Stimulated activated CD4-positive, alpha-beta T cell treated with anti-CD3 and anti-CD28 coated beads, Interleukin-4, amount 100 ng/mL, for 24 hours (primary cell): Measurements from ENCODE around the gene RYK.
"Not testable (repeated sequence)": the region's sequence is repeated elsewhere in the genome, so short reads cannot be mapped to it uniquely, and the experiment has no call there.

Experiments used
- DNase-seq: peaks from one replicate; pipeline ENCODE4 v3.0.0-alpha.2; 2020

RYK gene

DNA sequence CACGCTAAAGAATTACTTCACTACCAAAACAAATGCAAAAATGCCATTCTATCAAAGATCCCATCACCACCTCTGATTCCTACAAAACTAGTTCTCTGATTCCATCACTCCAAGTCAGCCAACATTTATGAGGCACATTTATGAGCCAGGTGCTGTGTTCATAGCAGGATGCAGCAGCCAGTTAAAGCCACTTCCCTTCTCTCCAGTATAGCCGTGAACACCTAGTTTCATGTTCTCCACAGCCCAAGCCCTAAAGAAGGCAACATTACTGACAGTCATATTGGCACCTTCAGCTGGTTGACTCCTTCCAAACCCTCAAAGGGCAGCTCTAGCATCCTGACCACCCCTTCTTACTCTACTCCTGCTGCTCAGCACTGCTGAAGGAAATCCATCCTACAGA is 36.4 kb downstream of the RYK start:
- no peak for DNase-seq

DNA sequence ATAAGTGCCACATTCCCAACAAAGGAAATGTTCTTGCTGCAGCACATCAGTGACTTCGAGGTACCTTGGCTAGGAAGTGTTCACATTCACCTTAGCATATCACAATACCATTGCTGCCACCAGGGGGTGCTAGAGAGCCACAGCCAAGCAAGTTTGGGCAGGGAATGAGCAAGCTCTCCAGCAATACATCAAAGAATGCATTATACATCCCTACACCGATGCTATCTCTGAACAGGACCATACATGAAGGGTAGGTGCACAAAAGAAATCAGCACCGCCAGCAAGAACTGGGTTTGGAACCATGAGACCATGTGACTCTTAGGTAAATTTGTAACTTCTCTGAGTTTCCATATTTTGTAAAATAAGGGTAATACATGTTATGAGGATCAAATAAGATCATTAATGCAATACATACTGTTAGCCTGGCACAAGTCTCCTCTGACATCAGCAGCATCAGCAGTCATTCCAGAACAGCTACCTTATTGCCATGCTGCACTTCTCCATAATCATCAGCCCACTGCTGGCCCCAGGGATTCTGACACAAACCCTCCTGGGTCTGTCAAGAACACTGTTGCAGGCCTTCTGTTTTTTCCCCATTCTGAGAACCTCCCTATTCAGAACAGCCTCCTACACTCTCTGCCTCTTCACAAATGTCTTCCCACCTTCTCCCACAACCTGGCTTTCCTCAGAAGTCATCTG is 37.5 kb downstream of the RYK start:
- DNase-seq, result peak; percentile 93

DNA sequence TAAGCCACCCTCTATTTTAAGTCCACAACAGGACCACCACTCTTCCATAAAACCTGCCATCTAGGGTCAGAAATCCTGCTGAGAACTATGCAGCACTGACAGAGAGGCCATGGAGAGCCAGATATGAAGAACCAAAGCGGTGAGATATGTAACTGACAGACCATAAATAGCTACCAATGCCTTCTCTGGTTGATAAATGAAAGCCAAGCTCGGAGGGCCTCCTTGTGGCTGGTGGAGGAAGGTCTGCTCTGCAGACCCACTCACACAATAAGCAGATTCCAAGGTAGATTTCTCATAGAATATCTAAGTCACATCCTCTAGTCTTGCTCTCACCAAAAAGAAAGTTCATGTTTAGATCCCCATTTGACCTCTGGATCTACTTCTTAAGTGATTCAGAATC is 38.9 kb downstream of the RYK start:
- no peak for DNase-seq

DNA sequence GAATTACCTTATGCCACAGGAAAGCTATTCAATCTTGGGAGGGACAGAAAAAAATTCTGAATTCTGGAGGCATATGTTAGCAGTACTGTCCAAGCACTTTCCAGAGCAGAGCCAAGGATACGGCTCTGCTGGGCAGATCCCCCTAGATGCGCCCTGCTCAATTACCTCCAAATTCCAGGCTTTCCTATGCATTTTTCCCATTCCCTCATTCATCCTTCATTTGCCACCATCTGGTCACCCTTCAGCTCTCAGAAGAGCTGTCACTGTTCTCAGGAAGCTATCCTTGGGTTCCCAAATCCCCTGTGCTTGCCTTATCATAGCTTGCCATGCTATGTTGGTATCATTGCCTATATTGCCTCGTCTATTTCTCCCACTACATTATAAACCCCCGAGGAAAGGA is 45.2 kb downstream of the RYK start:
- no peak for DNase-seq

DNA sequence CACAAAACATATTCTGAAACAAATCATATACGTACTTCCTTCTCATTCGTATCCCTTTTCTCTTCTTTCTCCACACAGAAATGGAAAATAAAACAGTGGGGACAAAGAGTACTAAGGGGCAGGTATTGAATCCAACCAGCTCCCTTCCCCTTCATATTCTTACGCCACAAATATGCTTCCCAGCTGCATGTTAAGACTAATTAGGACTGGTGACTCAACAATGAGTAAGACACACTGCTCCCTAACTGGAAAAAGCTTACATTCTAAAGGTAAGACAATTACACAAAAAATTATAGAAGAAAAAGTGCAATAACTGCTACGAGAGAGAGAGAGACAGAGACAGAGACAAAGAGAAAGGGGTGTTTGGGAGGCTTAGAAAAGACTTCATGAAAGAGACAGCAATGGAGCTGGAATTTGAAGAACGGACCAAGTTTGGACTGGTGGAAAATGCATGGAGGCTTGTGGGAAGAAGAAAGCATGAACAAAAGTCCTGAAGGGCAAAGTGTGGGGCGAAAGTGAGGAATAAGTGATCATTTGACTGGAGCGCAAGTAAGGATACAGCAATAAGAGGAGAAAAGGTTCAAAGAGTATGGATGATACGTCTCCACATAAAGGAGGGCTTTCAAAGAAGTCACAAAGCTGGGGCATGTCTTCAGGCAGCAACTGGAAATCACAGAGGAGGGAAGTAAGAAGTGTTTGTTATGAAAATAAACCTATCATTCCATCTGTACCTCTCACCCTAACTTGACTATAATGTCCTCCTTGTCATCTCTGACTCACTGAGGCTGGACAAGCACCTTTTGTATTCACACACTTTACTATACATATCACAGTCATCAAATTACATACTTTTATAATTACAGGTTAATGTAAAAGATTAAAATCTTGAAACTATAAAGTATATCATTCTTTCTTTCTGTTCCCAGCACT is 49.2 kb downstream of the RYK start:
- no peak for DNase-seq

DNA sequence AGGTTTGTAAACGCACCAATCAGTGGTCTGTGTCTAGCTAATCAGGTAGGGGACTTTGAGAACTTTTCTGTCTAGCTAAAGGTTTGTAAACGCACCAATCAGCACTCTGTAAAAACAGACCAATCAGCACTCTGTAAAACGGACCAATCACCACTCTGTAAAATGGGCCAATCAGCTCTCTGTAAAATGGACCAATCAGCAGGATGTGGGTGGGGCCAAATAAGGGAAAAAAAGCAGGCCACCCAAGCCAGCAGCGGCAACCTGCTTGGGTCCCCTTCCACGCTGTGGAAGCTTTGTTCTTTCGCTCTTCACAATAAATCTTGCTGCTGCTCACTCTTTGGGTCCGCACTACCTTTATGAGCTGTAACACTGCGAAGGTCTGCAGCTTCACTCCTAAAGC is 50.8 kb downstream of the RYK start:
- not testable (repeated sequence) for DNase-seq

DNA sequence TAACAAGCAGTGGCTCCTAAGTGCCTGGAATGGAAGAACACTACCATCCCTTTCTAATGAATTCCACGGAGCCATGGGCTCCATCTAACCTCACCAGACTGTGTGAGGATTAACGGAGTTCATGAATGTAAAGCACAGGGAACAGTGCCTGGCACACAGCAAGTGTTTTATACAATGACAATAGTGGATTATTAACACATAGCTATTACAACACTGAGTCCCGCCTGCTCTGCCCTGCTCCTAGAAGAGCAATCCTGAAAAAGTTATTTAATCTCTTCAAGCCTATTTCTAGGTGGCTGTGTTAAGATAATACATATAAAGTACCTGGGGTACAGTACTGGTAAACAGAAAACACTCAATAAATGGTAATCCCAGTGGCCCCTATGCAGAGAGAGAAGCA is 51.4 kb downstream of the RYK start:
- no peak for DNase-seq

DNA sequence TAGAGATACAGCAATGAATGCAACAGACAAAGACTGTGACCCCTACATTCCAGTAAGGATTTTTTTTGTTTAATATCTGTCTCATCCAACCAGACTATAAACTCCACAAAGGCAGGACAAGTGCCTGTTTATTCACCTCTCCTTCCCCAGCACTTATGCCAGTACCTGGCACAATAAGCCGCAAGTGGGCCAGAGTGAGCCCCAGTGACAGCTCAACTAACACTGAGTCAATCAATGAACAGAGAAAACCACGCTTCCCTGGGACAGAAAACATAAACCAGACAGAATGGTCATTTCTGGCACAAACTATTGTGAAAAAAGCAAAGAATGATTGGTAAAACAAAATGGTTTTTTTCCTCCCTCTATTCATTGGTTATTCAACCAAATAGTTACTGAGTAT is 52.2 kb downstream of the RYK start:
- no peak for DNase-seq

DNA sequence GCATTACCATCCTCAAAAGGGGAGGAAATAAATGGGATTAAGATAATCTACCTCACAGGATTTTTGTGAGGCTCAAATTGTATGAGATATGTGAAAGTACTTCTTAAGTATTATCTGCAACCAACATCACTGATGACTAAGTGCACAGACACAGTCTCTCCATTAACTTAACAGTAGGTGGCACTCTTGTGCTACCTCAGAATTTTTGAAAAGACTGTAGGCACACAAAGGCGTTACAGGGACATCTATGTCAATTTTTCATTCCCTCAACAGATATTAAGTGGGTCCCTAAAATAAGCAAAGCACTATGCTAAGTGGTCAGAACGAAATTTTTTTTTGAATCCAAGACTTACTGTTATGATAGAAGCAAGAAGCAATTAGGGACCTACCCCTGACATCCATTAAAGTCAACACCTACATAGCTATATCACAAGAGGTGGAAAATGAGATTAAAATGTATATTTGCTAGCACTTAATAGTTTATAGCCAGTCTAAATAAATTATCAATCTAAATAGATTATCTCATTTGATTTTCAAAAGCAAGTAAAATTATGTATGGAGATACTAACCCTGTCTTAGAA is 52.9 kb downstream of the RYK start:
- peak; percentile 27 for DNase-seq

DNA sequence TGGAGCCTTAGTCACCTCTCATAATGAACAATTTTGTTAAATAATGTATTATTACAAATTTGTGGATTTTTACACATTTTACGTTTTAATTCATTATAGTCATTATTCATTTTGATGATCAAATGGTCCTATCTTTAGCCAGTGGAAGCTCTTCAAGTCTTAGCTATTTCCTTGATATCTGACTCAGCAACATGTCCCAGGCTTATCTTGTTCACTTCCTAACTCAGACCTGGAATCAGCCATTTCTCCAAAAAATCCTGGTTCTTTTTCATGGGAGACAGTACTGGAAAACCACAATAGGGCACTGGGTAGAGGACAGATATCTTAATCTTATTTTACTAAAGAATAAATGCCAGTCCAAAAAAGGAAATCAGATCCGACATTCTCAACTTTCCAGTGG is 56.4 kb downstream of the RYK start:
- DNase-seq, result no peak

DNA sequence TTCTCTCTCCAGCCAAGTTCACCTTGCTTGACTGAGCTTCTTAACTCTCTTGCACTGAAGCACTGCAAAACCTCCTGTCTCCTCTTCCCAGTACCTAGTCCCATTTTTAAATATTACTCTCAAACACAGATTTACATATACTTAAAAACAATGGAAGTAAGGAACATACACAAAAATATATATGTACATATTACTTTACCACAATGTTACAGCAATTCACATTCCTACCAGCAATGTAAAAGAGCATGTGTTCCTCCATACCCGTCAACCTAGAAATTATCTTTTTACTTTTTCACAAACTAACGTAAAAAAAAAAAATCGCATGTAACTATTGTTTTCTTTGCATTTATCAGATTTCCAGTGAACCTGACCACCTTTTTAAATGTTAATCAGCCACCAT is 60.4 kb downstream of the RYK start:
- DNase-seq, result no peak

DNA sequence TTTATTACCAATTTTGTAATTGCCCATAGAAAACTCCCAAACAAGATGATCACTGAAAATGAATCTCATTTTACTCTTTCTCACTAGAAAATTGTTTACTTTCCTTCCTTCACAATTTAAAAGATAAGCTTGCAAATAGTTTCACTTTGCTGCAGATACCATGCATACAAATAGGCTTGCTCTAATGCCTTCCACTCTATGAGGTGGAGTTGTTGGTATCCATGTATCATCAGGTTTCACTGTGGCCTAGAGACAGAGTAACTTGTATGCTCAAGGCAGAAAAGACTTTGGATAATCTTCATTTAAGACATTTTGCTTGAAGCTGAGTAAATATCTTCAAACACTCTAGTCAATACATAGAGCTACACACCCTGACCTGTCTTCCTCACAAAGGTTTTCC is 60.8 kb downstream of the RYK start:
- DNase-seq, result no peak

DNA sequence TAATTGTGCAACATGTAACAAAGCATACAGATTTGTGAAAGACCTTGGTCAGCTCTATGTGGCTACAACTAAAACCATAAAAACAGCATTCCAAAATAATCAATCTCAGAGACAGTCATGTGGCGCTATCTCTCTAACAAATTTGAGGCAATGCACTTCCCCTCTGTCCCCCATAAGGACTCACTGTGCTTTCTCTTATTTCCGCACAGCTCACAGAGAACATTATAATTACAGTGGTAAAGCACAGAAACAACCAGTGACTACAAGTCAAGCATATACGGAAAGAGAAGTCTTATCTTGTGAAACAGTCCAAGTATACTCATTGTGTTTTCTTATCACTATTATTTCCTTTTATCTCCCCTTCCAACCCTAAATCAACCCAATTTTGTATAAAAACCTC is 64.3 kb downstream of the RYK start:
- no peak for DNase-seq

DNA sequence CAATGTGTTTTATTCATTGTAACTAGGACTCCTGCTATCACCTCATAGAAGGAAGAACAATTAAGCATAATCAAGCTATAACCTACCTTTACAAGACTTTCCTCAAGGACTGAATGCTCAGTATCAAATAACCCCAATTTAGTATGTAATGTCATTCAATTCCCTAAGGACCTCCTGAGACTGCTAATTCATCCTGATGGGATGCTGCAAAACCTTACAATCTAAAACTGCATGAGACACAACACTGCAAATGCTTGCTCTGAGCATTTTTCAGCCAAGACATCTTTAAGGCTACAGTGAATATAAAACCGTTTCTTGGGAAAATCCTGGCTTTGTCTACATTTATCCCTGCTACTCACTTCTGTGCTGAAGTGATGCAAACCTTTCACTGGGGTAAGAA is 69.9 kb downstream of the RYK start:
- no peak for DNase-seq

DNA sequence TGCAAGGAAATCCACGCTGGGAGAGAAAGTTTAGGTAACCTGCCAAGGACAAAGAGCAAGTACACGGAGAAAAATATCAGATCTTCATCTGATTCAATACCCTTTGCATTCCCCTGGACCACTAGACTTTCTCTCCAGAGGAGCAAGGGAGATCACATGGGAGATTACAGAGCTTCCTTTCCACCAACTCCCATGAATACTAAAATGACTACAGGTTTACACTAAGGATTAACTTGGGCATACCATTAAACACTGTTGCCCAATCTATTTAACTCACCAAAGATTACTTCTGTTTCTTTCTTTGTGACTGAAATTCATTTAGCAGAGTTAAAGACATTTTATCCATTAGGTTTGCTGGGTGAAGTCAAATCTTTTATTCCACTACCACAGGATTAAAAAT is 71.2 kb downstream of the RYK start:
- DNase-seq, result no peak

DNA sequence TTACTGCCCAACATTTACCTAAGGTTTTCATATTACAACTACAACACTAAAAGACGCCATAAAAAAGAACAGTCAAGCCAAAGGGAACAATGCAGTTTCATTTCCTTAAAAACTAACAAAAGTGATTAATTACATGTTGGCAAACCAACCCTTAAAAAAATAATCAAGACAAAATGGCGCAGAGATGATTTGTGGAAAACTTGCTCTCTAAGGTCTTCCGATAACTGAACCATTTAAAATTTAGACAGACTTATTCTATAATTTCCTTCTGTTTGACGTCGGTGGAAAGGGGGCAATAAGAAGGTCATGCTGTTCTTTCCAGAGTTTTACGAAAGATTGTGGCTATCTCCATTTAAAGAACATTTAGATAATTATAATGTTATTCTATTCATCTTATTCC is 87.6 kb downstream of the RYK start:
- no peak for DNase-seq

DNA sequence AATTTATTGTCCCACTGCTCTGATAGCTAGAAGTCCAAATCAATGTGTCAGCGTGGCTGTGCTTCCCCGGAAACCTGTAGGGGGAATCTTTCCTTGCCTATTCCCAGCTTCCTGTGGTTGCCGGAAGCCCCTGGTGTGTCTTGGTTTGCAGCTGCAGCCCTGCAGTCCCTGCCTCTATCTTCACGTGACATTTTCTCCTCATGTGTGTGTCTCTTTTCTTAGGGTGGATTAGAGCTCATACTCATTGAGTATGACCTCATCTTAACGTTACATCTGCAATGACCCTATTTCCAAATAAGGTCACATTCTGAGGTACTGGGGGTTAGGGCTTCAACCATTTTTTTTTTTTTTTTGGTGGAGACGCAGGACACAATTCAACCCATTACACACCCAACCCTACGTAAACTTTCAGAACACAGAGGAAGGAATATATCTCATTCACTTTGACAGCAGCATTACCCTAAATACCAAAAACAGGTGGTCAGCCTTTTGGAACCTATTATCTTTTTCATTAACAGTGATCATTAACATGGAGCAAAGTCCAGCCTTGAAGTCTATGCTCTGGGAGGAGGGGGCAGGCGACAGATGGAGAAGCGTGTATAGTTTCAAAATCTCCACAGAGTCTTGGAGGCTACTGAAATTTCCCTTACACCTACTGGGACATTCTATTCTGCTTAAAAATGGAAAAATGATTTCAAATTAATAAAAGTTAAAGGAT is 88.6 kb downstream of the RYK start:
- no peak for DNase-seq

DNA sequence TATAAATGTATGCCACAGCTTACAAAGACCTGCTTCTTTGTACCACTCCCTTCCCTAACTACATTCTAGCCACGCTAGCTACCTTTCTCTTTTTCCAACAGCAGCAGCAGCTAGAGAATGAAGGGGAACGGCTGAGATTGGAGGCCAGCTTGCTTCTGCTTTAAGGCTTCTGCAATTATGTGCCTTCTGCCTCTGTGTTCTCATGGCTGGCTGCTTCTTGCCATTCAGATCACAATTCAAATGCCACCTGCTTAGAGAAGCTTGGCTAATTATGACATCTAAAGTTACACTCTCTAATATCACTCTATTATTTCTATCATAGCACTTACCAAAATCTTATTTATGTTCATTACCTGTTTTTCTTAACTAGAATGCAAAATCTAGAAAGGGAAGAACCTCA is 95.2 kb downstream of the RYK start:
- no peak for DNase-seq

DNA sequence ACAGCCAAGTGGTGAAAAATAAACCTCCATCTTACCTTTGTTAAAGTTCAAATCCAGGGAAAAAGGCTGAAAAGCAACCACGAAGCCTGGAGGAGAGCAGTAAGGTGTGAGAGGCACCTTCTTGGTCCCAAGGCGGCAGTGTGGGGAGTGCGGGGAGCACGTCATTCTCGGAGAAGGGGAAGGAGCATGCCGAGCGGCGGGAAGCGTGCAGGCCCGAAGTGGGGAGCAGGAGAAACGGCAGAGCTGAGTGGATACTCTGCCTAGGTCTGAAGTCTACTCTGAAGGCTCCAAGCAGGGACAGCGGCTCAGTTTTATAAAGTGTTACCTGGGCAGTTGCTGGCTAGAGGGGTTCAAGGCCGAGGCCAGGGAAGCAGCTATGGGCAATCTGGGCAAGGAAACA is 96.9 kb downstream of the RYK start:
- no peak for DNase-seq

DNA sequence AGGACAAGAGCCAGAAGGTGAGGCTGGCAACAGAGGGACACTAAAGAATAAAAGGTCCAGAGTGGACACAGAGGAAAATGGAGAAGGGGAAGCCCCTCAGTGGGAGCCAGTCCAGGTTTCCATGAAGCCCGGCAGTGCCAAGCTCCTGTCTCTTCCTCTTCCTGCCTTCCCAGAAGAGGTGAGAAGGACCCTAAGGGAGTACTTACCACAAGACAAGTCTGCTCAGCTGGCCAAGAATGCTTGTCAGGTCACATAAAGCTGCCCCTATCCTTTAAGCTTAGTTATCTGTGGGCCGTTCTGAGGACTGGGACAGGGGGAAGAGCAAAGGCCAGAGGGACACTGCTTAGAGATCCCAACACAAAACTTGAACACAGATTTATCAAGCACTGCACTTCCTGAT is 100.2 kb downstream of the RYK start:
- DNase-seq, result no peak

DNA sequence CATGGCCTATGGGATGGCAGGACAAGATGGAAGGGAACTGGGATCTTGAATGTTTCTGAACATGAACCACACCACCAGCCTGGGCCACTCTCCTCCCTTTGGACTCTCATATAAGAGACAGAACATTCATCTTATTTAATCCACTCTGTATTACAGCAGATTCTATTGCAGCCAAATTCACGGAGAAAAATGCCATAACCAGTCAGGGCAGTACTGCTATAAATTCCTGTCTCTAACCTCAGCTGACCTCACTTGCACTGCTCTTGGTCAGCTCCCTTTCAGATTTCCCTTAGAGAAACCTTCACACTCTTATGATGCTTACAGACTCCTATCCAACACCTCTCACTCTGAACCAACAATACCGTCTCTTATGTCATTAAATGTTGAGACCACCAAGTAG is 101.4 kb downstream of the RYK start:
- DNase-seq, result no peak

DNA sequence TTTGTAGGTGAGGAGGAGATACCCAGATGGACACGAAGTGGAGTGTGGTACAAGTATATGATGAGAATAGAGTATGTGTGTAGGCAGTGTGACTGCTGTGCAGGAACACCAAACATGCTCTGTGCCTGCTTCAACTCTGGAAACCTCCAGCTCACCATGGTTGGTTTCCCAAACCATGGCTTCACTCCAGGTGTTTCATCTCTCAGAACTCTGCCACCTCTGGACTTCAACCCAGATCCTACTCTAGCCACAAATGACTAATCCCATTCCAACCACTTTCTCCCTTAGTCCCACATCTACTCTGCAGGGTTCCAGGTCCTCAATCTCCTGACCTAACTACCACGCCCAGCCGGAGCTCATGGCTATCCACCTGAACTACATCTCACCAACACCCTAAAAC is 102.1 kb downstream of the RYK start:
- DNase-seq, result no peak

DNA sequence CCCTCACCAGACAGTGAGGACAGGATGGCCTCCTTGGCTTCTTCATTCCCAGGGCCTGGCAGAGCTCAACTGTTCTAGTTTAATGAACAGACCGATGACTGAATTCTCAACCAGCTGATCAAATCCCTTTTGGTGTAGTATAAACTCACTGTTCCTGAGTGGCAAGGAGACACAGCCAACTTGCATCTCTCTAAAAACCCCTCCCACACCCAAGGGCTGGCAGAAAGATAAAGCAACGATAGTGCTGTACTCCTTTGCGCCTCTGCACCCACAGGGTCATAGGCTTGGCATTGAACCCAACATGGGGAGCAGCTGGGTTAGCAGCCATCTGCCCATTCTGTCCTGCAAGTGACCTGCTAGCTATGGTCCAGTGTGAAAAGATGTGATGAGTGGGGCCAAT is 103.2 kb downstream of the RYK start:
- no peak for DNase-seq

DNA sequence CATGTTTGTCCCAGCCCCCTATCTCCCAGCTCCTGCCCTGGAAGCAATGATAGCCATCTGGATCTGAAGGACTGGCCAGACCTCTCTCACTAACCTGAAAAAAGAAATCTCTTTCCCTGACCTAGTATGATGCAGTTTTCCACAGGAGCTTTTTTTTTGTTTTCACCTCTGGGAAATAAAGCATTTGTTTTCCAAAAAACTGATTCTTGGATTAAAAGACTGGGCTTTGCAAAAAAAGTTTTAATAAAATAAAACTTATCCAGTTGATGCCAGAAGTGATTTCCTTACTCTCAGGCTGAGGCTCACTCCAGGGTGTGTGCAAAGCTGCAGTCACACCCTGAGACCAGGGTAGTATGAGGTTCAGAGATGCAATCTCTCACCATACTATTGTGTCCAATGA is 104.0 kb downstream of the RYK start:
- no peak for DNase-seq
